NCI-H1436 treated with DMSO at 0.1 percent for 48 hours (cell line): ENCODE measurements around the gene LTBP4.
"Not testable (repeated sequence)": the region's sequence is repeated elsewhere in the genome, so short reads cannot be mapped to it uniquely, and the experiment has no call there.

Experiments
- DNase-seq: peaks from one replicate; lab custom pipeline; 2025; lab: John Stamatoyannopoulos, UW

Gene LTBP4

DNA sequence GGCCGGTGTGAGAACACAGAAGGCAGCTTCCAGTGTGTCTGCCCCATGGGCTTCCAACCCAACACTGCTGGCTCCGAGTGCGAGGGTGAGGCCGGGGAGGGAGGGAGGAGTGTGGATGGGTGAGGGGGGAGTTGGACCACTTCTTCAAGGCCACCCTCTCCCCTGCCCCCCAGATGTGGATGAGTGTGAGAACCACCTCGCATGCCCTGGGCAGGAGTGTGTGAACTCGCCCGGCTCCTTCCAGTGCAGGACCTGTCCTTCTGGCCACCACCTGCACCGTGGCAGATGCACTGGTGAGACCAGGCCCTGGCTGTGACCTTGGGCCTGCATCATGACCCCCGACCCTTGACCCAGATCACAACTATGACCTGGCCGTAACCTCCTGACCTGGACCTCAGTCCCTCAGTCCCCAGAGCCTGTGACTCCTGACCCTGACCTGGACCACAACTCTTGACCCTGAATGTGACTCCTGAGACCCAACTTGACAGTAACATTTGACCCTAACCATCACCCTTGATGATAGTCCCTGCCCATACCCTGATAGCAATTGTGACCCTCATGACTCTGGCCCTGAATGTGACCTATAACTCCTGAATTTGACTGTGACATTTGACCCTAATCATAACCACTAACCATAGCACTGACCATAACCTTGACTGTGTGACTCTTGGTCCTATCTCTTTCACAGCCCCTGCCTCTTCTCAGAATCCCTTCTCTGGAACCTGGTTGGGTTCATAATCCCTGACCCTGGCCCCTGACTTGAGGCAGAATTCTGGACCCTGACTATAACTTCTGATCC is 10.9 kb downstream of the LTBP4 start:
- no peak for DNase-seq

DNA sequence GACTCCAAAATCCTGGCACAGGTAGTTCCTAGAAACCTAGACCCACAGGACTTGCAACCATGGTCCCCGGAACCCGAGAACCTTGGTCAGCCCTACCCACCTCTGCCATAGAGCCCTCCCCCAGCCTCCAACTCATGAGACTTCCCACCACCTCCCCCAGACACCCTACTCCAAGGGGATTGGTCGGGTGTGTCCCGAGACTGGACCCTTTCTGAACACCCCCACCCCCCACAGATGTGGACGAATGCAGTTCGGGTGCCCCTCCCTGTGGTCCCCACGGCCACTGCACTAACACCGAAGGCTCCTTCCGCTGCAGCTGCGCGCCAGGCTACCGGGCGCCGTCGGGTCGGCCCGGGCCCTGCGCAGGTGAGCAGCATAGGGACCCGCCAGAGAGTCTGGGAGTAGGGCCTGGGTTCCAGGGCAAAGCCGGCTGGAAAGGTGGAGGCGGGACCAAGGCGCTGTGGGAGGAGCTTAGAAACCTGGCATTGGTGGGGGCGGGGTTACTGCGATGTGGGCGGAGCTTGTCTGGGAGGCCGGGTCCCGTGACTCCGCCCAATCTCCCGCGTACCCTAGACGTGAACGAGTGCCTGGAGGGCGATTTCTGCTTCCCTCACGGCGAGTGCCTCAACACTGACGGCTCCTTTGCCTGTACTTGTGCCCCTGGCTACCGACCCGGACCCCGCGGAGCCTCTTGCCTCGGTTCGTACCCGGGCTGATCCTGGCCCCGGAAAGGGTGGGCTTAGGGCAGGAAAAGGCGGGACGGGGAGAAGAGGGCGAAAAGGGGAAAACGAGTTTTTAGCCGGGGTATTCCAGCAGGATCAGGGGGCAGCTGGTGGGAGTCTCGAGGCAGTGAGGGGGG is 11.9 kb downstream of the LTBP4 start:
- no peak for DNase-seq

DNA sequence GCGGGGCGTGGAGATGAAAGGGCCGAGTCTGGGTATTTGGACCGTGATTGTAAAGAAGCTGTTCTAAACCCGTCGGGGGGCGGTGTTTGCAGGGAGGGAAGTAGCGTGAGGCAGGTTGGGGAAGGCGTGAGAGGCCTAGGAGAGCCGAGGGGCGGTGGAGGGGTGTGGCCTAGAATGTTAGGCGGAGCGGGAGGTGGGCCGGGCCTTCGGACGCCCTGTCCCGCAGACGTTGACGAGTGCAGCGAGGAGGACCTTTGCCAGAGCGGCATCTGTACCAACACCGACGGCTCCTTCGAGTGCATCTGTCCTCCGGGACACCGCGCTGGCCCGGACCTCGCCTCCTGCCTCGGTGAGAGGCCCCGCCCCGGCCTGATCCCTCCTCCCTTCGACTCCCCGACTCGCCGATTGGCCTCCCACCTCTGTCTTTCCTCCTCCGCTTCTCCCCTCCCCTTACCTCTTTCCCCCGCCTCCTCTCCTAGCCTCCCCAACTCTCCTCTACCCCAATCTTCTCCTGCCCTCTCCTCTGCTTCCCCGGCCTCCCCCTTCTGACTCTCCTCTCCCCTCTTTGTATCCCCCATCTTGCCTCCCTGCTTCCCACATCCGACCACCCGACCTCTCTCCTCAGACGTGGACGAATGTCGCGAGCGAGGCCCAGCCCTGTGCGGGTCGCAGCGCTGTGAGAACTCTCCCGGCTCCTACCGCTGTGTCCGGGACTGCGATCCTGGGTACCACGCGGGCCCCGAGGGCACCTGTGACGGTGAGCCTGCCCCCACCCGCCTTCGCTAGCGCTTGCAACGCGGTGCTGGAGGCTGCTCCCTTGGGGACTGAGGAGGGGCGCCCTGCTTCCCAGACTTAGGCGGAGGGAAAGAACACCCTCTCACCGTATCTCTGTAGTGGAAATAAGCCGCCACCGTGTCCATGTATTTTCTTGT is 12.8 kb downstream of the LTBP4 start:
- peak; percentile 39 for DNase-seq

DNA sequence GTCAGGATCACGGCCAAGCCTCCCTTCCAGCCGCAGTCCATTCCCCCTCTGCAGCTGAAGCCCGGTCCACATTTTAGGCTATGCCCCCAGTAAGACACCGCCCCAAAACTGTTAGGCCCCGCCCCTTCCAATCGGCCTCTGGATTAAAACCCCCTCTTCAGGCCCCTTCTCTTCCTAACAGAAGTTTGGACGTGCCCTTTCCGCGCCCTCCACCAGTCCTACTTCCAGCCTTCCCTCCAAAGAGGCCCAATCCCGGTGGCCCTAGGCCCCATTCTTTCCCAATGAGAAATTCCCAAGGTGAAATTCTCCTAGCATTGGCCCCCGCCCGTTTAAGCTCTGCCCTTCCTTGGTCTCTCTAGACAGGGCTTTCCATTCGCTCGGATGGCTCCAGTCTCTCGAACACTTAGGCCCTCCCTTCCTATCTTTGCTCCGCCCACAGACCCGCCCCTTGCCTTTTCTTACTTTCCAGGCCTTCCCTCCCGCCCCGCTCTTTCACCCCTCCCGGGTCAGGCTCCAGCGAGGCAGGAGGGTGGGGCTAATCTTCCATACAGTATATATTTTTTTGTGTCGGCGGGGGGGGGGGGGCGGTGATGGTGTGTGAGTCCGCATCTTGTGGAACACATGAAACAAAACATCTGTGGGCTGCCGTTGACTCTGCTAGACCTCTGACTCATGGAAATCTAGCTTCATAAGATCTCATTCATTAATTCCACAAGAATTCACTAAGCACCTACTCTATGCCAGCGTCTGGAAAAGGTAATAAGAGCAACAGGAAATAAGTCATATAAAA is 13.6 kb downstream of the LTBP4 start:
- no peak for DNase-seq

DNA sequence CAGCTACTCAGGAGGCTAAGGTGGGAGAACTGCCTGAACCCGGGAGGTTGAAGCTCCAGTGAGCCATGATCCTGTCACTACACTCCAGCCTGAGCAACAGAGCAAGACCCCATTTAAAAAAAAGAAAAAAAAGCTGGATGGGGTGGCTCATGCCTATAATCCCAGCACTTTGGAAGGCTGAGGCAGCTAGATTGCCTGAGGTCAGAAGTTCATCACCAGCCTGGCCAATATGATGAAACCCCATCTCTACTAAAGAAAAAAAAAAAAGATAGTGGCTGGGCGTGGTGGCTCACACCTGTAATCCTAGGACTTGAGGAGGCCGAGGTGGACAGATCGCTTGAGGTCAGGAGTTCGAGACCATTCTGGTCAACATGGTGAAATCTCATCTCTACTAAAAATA is 15.0 kb downstream of the LTBP4 start:
- DNase-seq, result no peak

DNA sequence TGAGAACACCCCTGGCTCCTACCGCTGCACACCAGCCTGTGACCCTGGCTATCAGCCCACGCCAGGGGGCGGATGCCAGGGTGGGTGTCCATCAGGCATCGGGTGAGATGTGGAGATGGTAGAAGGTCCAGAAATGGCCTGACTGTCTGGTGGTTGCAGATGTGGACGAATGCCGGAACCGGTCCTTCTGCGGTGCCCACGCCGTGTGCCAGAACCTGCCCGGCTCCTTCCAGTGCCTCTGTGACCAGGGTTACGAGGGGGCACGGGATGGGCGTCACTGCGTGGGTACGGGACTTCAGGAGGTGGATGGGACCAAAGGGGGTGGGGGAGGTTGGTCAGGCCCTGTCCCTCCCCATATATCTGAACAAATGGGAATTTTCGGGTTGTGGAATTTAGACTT is 15.8 kb downstream of the LTBP4 start:
- DNase-seq, result no peak

DNA sequence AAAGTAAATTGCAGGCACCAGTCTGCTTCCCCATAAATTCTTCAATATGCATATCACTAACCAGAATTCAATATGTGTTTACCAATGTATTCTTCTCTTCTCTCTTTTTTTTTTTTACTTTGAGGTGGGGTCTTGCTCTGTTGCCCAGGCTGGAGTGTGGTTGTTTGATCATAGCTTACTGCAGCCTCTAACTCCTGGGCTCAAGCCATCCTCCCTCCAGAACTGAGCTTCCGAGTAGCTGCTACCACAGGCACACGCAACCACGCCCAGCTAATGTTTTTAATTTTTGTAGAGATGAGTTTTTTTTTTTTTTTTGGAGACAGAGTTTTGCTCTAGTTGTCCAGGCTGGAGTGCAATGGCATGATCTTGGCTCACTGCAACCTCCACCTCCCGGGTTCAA is 16.8 kb downstream of the LTBP4 start:
- no peak for DNase-seq

DNA sequence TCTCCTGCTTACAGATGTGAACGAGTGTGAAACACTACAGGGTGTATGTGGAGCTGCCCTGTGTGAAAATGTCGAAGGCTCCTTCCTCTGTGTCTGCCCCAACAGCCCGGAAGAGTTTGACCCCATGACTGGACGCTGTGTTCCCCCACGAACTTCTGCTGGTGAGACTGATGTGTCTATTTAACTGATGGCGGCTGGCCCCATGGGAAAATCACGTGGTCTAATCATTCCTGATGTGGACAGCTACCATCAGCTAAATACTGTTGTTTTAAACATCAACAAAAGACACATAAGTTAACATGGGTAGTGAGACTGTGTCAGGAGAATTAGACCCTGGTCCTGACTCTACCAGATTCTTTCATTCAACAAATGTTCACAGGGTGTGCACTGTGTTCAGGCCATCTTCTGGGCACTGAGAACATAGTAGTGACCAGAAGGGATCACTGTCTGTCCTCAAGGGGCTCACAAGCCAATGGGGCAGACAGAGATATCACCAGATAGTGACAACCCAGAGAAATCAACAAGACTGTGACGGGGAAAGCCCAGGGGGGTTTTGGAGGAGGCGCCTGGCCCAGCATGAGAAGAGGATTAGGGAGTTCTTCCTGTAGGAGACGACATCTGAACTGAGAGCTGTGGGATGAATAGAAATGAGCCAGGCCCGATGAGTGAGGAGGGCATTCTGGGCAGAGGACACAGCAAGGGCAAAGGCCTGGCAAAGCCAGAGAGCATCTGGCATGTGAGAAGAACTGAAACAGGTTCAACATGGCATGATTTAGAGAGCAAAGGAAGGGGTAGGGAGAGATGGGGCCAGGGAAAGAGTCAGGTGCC is 18.4 kb downstream of the LTBP4 start:
- DNase-seq, result no peak

DNA sequence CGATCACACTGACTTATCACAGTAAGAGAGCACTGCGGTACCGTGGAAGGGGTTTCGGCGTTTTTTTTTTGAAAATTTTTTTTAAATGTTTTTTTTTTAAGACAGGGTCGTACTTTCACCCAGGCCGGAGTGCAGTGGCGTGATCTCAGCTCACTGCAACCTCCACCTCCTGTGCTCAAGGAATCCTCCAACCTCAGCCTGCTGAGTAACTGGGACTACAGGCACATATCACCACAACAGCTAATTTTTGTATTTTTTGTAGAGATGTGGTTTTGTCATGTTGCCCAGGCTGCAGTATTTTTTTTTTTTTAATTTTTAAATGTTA is 19.0 kb downstream of the LTBP4 start:
- DNase-seq, result no peak

DNA sequence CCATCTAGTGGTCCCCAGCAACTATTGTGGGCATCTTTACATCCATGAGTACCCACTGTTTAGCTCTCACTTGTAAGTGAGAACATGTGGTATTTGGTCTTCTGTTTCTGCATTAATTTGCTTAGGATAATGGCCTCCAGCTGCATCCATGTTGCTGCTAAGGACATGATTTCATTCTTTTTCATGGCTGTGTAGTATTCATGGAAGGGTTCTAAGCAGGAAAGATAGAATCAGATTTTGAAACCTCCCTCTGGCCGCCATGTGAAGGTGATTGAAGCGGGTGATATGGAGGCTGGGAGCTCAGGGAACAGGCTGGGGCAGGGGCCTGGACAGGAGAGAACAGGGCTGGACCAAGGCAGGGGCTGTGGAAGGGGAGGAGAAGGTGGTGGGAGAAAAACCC is 20.1 kb downstream of the LTBP4 start:
- no peak for DNase-seq

DNA sequence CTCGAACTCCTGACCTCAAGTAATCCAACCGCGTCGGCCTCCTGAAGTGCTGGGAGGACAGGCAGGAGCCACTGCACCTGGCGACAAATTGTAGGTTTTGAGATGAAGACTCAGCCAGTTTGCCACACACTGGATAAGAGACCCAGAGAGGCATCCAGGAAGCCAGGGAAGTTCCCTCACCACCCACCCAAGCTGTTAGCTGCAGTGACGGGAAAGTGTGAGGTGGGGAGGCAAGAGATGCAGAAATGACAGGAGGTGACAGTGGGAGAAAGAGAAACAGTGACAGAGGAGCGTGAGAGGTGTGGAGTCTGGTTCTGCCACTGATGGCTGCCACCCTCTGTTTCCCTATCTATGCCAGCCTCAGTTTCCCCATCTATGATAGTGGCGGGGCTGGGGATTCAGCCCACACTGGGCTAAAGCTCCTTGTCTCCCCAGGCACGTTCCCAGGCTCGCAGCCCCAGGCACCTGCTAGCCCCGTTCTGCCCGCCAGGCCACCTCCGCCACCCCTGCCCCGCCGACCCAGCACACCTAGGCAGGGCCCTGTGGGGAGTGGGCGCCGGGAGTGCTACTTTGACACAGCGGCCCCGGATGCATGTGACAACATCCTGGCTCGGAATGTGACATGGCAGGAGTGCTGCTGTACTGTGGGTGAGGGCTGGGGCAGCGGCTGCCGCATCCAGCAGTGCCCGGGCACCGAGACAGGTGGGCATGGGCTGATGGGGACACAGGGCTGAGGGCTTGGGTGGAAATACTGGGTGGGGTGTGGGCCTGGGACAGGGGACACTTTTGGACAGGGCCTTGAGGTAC is 21.0 kb downstream of the LTBP4 start:
- DNase-seq, result no peak

DNA sequence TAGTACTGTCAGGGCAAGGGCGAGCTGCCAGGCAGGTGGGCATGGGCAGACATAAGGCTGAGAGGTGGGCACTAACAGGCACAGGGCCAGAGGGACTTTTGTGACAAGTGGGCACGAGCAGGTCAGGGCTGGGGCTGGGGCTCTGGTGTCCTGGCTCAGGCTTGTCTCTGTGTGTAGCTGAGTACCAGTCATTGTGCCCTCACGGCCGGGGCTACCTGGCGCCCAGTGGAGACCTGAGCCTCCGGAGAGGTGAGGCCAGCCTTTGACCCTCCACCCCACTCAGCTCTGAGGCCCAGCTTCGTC is 21.6 kb downstream of the LTBP4 start:
- no peak for DNase-seq

DNA sequence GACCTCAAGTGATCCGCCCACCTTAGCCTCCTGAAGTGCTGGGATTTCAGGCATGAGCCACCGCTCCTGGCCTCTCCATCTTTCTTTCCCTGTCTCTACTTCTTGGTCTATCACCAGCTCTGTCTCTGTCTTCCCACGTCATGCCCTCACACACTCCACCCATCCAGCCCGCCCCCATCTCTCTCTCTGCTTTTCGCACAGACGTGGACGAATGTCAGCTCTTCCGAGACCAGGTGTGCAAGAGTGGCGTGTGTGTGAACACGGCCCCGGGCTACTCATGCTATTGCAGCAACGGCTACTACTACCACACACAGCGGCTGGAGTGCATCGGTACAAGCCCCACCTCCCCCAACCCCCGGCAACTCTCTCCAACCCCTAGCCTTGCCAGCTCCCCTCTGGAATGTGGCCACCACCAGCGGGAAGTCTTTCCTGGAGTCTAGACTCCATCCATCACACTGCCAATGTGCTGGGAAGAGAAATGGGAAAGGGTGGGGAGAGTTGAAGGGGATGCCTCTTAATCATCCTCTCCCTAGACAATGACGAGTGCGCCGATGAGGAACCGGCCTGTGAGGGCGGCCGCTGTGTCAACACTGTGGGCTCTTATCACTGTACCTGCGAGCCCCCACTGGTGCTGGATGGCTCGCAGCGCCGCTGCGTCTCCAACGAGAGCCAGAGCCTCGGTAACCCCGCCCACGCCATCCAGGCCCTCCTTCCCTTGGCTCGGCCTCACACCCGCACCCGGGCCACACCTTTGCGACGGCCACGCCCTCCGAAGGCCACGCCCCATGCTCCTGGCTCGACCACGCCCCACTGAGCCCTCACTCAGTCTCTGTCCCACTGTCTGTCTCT is 22.5 kb downstream of the LTBP4 start:
- no peak for DNase-seq

DNA sequence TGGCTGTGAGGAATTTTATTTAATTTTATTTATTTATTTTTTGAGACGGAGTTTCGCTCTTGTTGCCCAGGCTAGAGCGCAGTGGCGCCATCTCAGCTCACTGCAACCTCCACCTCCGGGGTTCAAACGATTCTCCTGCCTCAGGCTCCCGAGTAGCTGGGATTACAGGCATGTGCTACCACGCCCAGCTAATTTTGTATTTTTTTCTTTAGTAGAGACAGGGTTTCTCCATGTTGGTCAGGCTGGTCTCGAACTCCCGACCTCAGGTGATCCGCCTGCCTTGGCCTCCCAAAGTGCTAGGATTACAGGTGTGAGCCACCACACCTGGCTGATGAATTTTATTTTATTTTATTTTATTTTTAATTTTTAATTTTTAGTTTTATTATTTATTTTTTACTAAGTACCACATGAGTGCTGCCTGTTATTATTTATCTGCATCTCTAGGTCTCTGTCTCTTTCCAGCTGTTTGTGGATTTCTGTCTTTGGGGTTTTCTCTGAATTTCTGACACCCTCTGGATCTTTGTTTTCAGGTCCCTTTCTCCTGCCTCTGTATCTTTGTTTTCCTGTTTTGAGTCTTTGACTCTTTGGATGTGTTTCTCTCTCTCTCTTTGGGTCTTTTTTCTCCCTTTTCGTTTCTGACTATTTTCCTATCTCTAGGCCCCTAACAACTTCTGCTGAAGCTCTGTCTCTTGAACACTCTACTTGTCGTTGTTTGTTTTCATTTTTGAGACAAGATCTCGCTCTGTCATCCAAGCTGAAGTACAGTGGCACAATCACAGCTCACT is 23.4 kb downstream of the LTBP4 start:
- not testable (repeated sequence) for DNase-seq

DNA sequence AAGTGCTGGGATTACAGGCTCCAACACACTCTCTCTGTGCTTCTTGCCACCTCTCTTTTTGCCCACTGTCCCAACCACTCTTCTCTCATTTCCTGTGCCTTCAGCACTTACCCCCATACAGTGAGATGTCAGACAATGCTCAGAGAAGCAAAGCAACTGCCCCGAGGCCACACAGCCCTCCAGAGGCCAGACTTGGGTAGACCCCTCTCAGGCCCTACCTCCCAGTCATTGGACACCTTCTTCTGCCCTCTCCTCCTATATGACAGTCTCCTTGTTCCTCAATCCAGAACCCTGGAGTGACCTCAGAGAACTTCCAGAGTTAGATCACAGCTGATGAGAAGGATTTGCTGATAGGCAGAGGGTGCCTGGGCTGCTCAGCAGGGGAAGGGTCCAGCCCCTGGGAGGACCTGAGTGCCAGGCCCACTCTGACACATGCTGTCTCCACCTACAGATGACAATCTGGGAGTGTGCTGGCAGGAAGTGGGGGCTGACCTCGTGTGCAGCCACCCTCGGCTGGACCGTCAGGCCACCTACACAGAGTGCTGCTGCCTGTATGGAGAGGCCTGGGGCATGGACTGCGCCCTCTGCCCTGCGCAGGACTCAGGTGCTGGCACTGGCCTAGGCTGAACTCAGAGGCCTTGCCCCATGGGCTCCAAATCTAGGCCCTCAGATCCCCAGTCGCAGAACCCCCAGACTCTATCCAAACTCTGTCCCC is 24.4 kb downstream of the LTBP4 start:
- DNase-seq, result no peak

DNA sequence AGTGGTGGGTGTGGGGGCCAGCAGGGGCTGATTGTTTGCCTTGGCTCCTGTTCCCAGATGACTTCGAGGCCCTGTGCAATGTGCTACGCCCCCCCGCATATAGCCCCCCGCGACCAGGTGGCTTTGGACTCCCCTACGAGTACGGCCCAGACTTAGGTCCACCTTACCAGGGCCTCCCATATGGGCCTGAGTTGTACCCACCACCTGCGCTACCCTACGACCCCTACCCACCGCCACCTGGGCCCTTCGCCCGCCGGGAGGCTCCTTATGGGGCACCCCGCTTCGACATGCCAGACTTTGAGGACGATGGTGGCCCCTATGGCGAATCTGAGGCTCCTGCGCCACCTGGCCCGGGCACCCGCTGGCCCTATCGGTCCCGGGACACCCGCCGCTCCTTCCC is 25.7 kb downstream of the LTBP4 start:
- no peak for DNase-seq

DNA sequence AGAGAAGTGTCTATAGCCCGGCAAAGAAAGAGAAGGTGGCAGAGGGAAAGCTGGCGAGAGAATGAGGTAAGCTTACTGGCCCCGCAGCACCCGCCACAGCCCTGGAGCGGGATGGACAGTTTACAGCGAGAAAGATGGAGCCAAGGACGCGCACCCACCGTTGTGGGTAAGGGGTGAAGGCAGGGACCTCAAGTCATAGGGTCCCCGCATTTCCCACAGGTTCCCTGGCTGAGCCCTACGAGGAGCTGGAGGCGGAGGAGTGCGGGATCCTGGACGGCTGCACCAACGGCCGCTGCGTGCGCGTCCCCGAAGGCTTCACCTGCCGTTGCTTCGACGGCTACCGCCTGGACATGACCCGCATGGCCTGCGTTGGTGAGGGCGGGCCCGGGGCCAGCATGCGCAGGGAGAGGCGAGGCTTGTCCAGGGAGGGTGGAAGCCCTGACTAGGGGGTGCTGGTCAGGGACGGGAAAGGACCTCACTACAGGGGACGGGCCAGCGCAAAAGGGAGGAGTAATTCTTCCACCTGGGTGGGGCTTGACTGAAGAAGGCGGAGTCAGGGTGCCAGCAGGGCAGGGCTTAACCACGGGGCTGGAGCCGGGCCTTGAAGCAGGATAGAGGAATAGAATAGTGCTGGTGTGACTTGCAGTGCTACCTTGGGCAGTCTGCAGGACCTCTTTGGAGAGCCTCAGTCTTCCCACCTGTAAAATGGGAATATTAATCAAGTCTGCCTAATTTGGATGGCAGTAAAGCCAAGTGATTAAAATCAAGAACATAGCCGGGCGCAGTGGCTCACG is 26.5 kb downstream of the LTBP4 start:
- DNase-seq, result no peak
